ENCODE data around the gene GAB4.
"Not testable (repeated sequence)": the region's sequence is repeated elsewhere in the genome, so short reads cannot be mapped to it uniquely, and the experiment has no call there.

The GAB4 gene

GRCh38 chr22:16955678-16956210 lies 52.3 kb downstream of the GAB4 start:
- H3K4me3 Mint-ChIP-seq, result no peak overlapping the region
- no peaks in the 10 kb centered on the region for H3K36me3 Mint-ChIP-seq
- peaks cover 7% of the 10 kb centered on the region for H3K4me1 Mint-ChIP-seq (ENCODE audit: low read depth)
- no peaks in the 10 kb centered on the region for H3K27me3 Mint-ChIP-seq
- no peaks in the 10 kb centered on the region for H3K9me3 Mint-ChIP-seq (ENCODE audit: low read depth)
- no peak overlapping the region for H3K27ac Mint-ChIP-seq

GRCh38 chr22:16955081-16955480 lies 52.9 kb downstream of the GAB4 start:
- H3K27ac Mint-ChIP-seq, result no peak overlapping the region
- no peaks in the 10 kb centered on the region for H3K36me3 Mint-ChIP-seq

GRCh38 chr22:16954060-16954403 lies 54.0 kb downstream of the GAB4 start:
- H3K4me3 Mint-ChIP-seq, result no peak overlapping the region
- no peaks in the 10 kb centered on the region for H3K27me3 Mint-ChIP-seq
- H3K27ac Mint-ChIP-seq, result no peak overlapping the region
- H3K4me1 Mint-ChIP-seq (ENCODE audit: low read depth), result peaks cover 17% of the 10 kb centered on the region
- no peaks in the 10 kb centered on the region for H3K9me3 Mint-ChIP-seq (ENCODE audit: low read depth)
- H3K36me3 Mint-ChIP-seq, result no peaks in the 10 kb centered on the region

More at GRCh38 chr22:16955081-16955480, 52.9 kb downstream of the GAB4 start:
- Mint-ChIP-seq H3K4me1 (ENCODE audit: low read depth) (peaks cover 9% of the 10 kb centered on the region), H3K4me3 (no peak overlapping the region), H3K27me3 (no peaks in the 10 kb centered on the region), H3K9me3 (ENCODE audit: low read depth) (no peaks in the 10 kb centered on the region)

GRCh38 chr22:16953206-16954059 lies 54.6 kb downstream of the GAB4 start:
- no peak overlapping the region for H3K27ac Mint-ChIP-seq
- H3K4me1 Mint-ChIP-seq (ENCODE audit: low read depth), result peaks cover 17% of the 10 kb centered on the region
- no peaks in the 10 kb centered on the region for H3K36me3 Mint-ChIP-seq
- no peak overlapping the region for H3K4me3 Mint-ChIP-seq
- H3K27me3 Mint-ChIP-seq, result no peaks in the 10 kb centered on the region
- H3K9me3 Mint-ChIP-seq (ENCODE audit: low read depth), result no peaks in the 10 kb centered on the region

- Mint-ChIP-seq H3K27ac (no peak overlapping the region), H3K27me3 (no peaks in the 10 kb centered on the region), H3K36me3 (no peaks in the 10 kb centered on the region), H3K9me3 (ENCODE audit: low read depth) (no peaks in the 10 kb centered on the region), H3K4me1 (ENCODE audit: low read depth) (peaks cover 11% of the 10 kb centered on the region), H3K4me3 (no peak overlapping the region)
These were observed 58.5 kb downstream of the GAB4 start for GRCh38 chr22:16949561-16949960.

- H3K27me3 Mint-ChIP-seq, result no peaks in the 10 kb centered on the region
- no peak overlapping the region for H3K27ac Mint-ChIP-seq
- no peaks in the 10 kb centered on the region for H3K36me3 Mint-ChIP-seq
- no peak overlapping the region for H3K4me3 Mint-ChIP-seq
- H3K9me3 Mint-ChIP-seq (ENCODE audit: low read depth), result no peaks in the 10 kb centered on the region
- H3K4me1 Mint-ChIP-seq (ENCODE audit: low read depth), result no peaks in the 10 kb centered on the region
These were observed 70.2 kb downstream of the GAB4 start for GRCh38 chr22:16937811-16938210.

GRCh38 chr22:16937209-16937608 lies 70.8 kb downstream of the GAB4 start:
- H3K4me1 Mint-ChIP-seq (ENCODE audit: low read depth); H3K27me3 Mint-ChIP-seq; H3K4me3 Mint-ChIP-seq; H3K27ac Mint-ChIP-seq; H3K36me3 Mint-ChIP-seq; H3K9me3 Mint-ChIP-seq (ENCODE audit: low read depth): not testable (repeated sequence)

- no peak overlapping the region for H3K4me3 Mint-ChIP-seq
- H3K36me3 Mint-ChIP-seq, result no peaks in the 10 kb centered on the region
- no peaks in the 10 kb centered on the region for H3K9me3 Mint-ChIP-seq (ENCODE audit: low read depth)
- no peak overlapping the region for H3K27ac Mint-ChIP-seq
- no peaks in the 10 kb centered on the region for H3K4me1 Mint-ChIP-seq (ENCODE audit: low read depth)
- peaks cover 4% of the 10 kb centered on the region for H3K27me3 Mint-ChIP-seq
These were observed 71.4 kb downstream of the GAB4 start for GRCh38 chr22:16936625-16937024.

GRCh38 chr22:16935209-16935608 lies 72.8 kb downstream of the GAB4 start:
- Mint-ChIP-seq H3K36me3 (no peaks in the 10 kb centered on the region), H3K27ac (no peak overlapping the region), H3K27me3 (peaks cover 10% of the 10 kb centered on the region), H3K4me1 (ENCODE audit: low read depth) (no peaks in the 10 kb centered on the region), H3K9me3 (ENCODE audit: low read depth) (no peaks in the 10 kb centered on the region), H3K4me3 (no peak overlapping the region)

GRCh38 chr22:16933291-16934282 lies 74.4 kb downstream of the GAB4 start:
- Mint-ChIP-seq H3K9me3 (ENCODE audit: low read depth) (no peaks in the 10 kb centered on the region), H3K4me3 (no peak overlapping the region), H3K4me1 (ENCODE audit: low read depth) (no peaks in the 10 kb centered on the region), H3K27me3 (peaks cover 12% of the 10 kb centered on the region), H3K27ac (no peak overlapping the region), H3K36me3 (no peaks in the 10 kb centered on the region)

GRCh38 chr22:16932577-16932976 lies 75.4 kb downstream of the GAB4 start:
- H3K27me3 Mint-ChIP-seq, result peaks cover 12% of the 10 kb centered on the region
- no peak overlapping the region for H3K27ac Mint-ChIP-seq
- H3K4me1 Mint-ChIP-seq (ENCODE audit: low read depth), result no peaks in the 10 kb centered on the region
- H3K36me3 Mint-ChIP-seq, result no peaks in the 10 kb centered on the region
- no peaks in the 10 kb centered on the region for H3K9me3 Mint-ChIP-seq (ENCODE audit: low read depth)
- no peak overlapping the region for H3K4me3 Mint-ChIP-seq

- Mint-ChIP-seq H3K4me1 (ENCODE audit: low read depth) (no peaks in the 10 kb centered on the region), H3K27me3 (peaks cover 17% of the 10 kb centered on the region), H3K36me3 (no peaks in the 10 kb centered on the region), H3K9me3 (ENCODE audit: low read depth) (no peaks in the 10 kb centered on the region), H3K27ac (no peak overlapping the region), H3K4me3 (no peak overlapping the region)
These were observed 82.5 kb downstream of the GAB4 start for GRCh38 chr22:16925407-16925966.

- Mint-ChIP-seq H3K4me3 (no peak overlapping the region), H3K27me3 (peaks cover 14% of the 10 kb centered on the region), H3K27ac (no peak overlapping the region), H3K4me1 (ENCODE audit: low read depth) (peaks cover under 1% of the 10 kb centered on the region), H3K9me3 (ENCODE audit: low read depth) (no peaks in the 10 kb centered on the region), H3K36me3 (no peaks in the 10 kb centered on the region)
These were observed 85.3 kb downstream of the GAB4 start for GRCh38 chr22:16922706-16923105.

GRCh38 chr22:16922076-16922475 lies 85.9 kb downstream of the GAB4 start:
- peaks cover 2% of the 10 kb centered on the region for H3K4me1 Mint-ChIP-seq (ENCODE audit: low read depth)
- H3K27me3 Mint-ChIP-seq, result peaks cover 18% of the 10 kb centered on the region
- H3K4me3 Mint-ChIP-seq, result no peak overlapping the region
- H3K27ac Mint-ChIP-seq, result no peak overlapping the region
- no peaks in the 10 kb centered on the region for H3K9me3 Mint-ChIP-seq (ENCODE audit: low read depth)
- no peaks in the 10 kb centered on the region for H3K36me3 Mint-ChIP-seq
